GM21529 (cell line): Measurements from ENCODE around the gene DNALI1.
A peak's percentile ranks its signal among the peaks of the same experiment; 100 is the strongest.
"Not testable (repeated sequence)": the region's sequence is repeated elsewhere in the genome, so short reads cannot be mapped to it uniquely, and the experiment has no call there.

Source experiments
- ATAC-seq: cut with Tn5 transposase; IDR thresholded peaks from one replicate; pipeline ENCODE4 v1.9.1; 2021; ENCODE audit not compliant: unreplicated experiment

DNALI1 gene

GRCh38 chr1:37553927-37554808 is 2.6 kb upstream of the DNALI1 start, which contains the start of gene SNIP1:
Gene SNIP1, minus strand, starts transcription at chr1:37554293. Its CDS starts 64 bp downstream, at chr1:37554229.
- peak; percentile 91 for ATAC-seq

- no peak for ATAC-seq
These were observed 662 bp downstream of the DNALI1 start for GRCh38 chr1:37557402-37557801.

DNA sequence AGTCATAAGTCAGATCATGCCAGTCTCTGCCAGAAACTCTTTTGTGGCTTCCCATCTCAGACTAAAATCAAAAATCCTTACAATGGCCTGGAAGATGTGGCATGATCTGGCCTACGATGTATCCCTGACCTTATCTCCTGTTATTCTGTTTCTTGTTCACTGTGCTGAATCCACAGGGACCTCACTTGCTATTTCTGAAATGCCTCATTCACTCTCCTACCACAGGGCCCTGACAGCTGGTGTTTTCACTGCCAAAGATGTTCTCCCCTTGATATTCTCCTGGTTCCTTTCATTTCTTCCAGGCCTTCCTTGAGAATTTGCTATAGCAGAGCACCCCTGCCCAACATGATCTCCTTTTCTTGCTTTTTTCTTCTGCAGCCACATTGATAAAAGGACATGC is 1.7 kb downstream of the DNALI1 start:
- ATAC-seq: no peak

GRCh38 chr1:37559080-37559479 is 2.3 kb downstream of the DNALI1 start:
- no peak for ATAC-seq

GRCh38 chr1:37559957-37560379 is 3.2 kb downstream of the DNALI1 start:
- ATAC-seq: not testable (repeated sequence)

DNA sequence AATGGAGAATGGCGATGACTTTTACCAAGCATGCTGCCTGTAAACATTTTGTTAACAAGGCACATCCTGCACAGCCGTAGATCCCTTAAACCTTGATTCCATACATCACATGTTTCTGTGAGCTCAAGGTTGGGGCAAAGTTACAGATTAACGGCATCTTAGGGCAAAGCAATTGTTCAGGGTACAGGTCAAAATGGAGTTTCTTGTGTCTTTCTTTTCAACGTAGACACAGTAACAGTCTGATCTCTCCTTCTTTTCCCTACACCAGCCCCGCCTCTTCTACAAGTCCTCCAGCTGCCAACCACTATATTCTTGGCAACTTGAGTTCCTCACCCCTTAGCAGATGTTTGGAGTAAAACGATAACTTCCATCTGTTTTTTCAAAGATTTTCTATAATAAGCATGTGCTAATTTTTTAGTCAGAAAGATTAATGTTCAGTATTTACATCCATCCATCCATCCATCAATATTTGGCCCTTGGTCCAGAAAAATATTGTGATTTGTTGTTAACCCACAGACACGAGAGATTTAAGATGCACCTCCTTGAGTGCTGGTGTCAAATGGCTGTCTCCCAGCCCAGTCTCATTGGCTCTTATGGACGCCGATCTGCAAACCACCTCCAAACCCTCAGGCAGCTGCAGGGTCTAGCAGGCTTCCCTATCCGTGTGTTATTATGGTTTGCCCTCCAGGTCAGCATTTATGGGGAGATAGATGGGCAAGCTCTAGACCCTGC is 3.8 kb downstream of the DNALI1 start:
- ATAC-seq: no peak

DNA sequence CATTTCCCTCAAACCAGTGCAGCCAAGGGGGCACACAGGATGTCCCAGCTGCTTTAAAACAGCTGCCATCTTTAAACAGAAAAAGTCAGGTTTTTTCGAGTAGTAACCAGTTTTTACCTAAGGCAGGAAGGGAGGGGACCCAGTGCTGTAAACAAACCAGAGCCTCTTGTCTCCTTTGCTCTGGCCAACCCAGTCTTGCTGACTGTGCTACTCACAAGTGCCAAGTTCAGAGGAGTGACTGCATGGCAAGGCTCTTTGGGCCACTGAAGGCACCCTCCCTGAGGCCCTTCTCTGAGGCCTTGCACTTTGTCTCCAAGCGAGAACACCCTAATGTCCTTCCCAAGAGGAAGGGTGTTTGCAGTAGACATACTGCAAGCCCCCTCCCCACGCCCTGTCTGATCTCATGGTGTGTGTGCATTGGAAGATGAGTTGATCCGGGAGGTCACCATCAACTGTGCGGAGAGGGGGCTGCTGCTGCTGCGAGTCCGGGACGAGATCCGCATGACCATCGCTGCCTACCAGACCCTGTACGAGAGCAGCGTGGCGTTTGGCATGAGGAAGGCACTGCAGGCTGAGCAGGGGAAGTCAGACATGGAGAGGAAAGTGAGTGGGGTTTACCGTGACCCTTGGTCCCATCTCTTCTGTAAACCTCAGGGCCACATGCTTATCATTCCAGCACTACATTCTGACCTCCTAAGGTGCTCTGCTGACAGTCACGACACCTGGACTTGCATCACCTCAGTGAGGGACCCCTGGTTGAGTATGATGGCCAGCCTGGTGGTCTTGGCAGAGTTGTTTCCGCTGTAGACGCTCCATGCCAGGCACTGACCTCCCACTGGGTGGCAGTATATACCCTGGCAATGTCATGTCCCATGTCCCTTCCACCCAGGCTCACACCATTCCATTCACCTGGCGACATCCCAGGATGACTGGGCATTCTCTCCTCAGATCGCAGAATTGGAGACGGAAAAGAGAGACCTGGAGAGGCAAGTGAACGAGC is 4.7 kb downstream of the DNALI1 start:
- no peak for ATAC-seq

GRCh38 chr1:37562984-37563383 is 6.2 kb downstream of the DNALI1 start:
- ATAC-seq: no peak

- no peak for ATAC-seq
These were observed 8.2 kb downstream of the DNALI1 start for GRCh38 chr1:37564892-37565291.

DNA sequence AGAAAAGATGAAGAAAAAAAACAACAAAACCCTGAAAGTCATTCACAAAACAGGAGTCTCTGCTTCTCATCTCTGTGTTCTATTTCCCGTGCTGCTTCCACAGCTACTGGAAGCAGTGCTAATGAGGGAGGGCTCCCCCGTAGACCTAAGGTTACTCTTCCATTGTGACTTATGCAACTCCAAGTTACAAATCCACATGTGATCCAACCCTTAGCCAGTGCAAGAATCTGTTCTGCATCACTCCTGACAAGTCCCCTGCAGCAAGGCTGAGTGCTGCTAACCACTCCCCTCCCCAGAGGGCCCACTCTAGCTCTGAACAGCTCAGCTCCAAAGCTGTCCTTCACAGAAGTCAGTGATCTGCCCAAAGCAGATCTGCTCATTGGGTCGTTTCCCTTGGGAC is 10.3 kb downstream of the DNALI1 start:
- no peak for ATAC-seq

- ATAC-seq: no peak
These were observed 14.0 kb downstream of the DNALI1 start for GRCh38 chr1:37570528-37571334.

DNA sequence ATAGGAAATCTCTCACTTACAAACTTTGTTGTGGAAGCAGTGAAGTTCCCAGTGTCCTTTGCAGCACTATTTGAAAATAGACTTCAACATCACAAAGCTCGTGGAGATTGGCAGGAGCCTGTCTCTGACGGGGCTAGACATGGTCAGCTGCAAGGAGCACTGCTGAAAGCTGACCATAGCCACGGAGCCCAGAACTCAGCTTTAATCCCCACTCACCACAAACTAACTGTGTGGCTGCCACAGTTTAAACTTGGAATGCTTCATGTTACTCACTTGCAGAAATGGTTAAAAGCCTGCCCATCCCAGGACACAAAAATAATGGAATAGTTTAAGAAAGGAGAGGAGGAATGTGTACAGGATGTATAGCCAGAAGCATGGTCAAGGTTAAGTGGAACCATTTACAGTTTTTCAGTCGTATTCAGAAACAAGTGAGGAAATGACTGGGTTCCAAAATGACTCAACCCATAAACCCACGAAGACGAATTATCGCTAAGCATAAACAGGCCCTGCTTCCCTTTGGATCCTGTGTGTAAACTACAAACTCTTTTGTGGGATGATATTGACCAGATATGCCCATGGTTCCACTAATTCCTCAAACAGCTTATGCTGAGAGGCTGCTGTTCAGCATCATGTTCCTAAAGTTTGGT is 18.2 kb downstream of the DNALI1 start:
- no peak for ATAC-seq

DNA sequence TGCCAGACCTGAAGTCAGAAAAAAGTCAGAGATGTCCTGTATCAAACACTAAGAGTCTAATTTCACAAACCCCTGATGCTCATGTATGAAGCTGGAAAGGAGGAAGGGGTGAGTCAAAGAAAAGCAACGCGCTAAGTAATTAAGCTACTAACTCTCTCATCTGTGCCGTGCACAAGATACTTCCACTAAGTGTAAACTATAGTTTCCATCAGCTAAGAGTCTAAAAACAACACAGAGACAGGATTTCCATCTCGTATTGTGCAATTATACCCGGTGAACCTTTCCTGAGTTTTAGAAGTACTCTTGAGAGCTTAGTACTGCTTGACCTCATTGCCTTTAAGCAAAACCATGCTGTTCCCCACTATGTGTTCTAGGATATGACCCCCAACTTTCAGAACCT is 19.0 kb downstream of the DNALI1 start:
- no peak for ATAC-seq

- ATAC-seq: not testable (repeated sequence)
These were observed 27.8 kb downstream of the DNALI1 start for GRCh38 chr1:37584544-37584943.

DNA sequence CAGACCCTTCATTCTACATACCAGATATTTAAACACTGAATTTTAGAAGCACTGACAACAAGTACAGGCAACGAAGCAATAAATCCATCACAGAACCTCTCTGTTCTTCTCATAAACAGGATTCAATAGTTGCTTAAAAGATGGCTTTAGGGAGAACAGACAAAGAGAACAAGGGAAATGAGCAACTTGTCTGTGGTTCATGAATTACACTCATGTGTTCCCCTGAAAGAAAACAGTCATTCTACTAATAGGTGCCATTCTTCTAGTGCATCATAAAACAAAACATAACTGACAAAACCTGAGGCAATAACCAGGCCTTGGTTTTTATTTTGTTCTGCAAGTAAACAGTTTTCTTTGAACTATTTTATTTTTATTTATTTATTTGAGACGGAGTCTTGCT is 32.2 kb downstream of the DNALI1 start:
- ATAC-seq: no peak

GRCh38 chr1:37593726-37594125 is 37.0 kb downstream of the DNALI1 start:
- ATAC-seq: no peak

DNA sequence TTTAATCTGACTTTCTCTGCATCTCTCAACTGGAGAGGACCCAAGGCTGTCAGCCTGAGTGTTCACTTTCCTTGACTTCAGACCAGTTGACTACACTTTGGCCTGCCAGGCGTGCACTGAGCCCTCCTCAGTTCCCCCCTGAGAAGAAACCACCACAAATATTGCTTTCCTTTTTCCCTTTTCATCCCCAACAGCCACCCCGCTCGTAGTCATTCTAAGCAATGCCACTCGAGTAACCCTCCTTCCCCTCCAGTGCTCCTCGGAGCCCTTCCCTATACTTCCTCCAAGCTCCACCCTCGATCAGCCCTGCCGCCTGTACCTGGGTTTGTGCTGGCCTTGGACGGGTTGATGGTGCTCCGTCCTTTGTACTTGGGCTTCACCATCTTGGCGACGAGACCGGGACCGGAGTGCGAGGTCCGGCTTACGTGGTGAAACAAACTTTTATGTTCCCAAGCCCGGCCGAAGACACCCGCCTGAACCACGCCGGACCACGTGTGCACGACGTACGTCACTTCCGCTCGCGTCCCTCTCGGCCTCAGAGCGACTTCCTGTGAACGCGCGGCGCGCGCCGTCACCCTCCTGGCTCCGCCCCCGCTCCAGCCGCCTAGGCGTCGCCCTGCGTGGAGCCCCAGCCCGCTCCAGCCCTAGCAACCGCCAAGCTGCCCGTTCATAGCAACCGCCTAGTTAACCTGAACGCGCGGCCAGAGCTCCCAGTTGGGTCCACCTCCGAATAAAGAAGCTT is 38.9 kb downstream of the DNALI1 start, which contains the start of gene GNL2:
GNL2 (minus strand) TSS at position 498 of the 742 bp plus-strand sequence; CDS start at position 383, 115 bp downstream.
- ATAC-seq: peak; percentile 98

DNA sequence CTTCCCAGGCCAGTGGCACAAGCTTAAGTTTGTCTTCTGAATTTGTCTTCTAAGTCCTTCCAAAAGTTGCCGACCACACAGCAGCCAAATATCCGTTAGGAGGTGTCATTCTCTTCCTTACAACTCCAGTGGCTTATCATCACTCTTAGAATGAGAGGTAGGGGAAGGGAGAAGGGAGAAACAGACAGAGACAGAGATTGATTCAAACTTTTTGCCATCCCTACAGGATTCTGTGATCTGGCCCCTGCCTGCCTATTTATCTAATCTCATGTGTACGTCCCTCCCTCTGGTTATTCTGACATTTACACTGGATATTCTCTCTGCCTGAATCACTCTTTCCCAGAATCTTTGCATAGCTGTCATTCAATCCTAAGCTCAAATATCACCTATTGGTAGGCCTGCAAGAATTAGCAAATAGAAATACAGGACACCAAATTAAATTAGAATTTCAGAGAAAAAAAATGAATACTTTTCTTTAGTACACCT is 39.5 kb downstream of the DNALI1 start:
- ATAC-seq: peak; percentile 14
